HepG2 (cell line): ENCODE results near the gene MRO. TPM values are rescaled to one million over a fixed set of nuclear protein-coding genes. Genes with fewer than 3 reads are reported as not detected.

Experiments used
- ATAC-seq: fragments of 200-7000 bp; cut with Tn5 transposase; 3 replicates; pipeline ENCODE4 v1.9.1; 2020; ENCODE audit warnings: mild to moderate bottlenecking, moderate library complexity
- BruUV-seq: library from RNA; stranded (reverse); fragments of 400-500 nt; replicated peaks from 2 replicates; lab custom pipeline; 2021; lab: Mats Ljungman, UMichigan
- CTCF ChIA-PET: fragments of 300-600 bp; formaldehyde crosslinking; extraction: SDS; loops from one replicate; lab custom pipeline; 2021; ENCODE audit warnings: low total read pairs, inconsistent platforms, low intra/inter-chr PET ratio; lab: Yijun Ruan, JAX
- POLR2A ChIA-PET: fragments of 350-600 bp; sonication (Branson Sonifier 250); formaldehyde crosslinking; loops from one replicate; lab custom pipeline; 2020; ENCODE audit warnings: antibody characterized with exemption, inconsistent platforms; lab: Yijun Ruan, JAX
- DNase-seq: peaks from one replicate; pipeline ENCODE4 v3.0.0-alpha.2; 2015; ENCODE audit warnings: low spot score
- FAIRE-seq: peaks from 3 replicates; lab custom pipeline; 2011; peaks lifted over from hg19 to GRCh38; lab: Jason Lieb, UNC
- H2AFZ ChIP-seq: one replicate; pipeline ENCODE4 v1.6.1; 2011; ENCODE audit warnings: low read length, inconsistent platforms
- H3K27ac ChIP-seq: fragments of 300-600 bp; 3 replicates; pipeline ENCODE4 v1.8.0; 2011; ENCODE audit warnings: mixed run types, mild to moderate bottlenecking, mixed read lengths, low read length, inconsistent platforms; ENCODE audit not compliant: insufficient read depth; ENCODE audit errors: extremely low read length
- H3K27me3 ChIP-seq, 2 experiments: fragments of 200-600 bp in 1 of 2; 2 replicates in 1 of 2; 3 replicates in 1 of 2; pipeline versions ENCODE4 v1.6.0 to v1.8.0; 2011; ENCODE audit warnings: low read length in 2 of 2, mild to moderate bottlenecking in 2 of 2, moderate library complexity in 2 of 2, inconsistent platforms in 1 of 2; ENCODE audit not compliant: insufficient read depth in 2 of 2, control insufficient read depth in 1 of 2
- H3K36me3 ChIP-seq, 2 experiments: fragments of 200-600 bp in 1 of 2; replicated peaks in 1 of 2; 2 replicates in 1 of 2; 3 replicates in 1 of 2; pipeline versions ENCODE4 v1.5.1 to v1.8.0; 2011; ENCODE audit warnings: low read length in 2 of 2, inconsistent platforms in 1 of 2; ENCODE audit not compliant: insufficient read depth in 2 of 2, control insufficient read depth in 1 of 2
- H3K4me1 ChIP-seq: 2 replicates; pipeline ENCODE4 v1.5.1; 2012; ENCODE audit warnings: low read length, inconsistent platforms; ENCODE audit not compliant: insufficient read depth
- H3K4me2 ChIP-seq: 2 replicates; pipeline ENCODE4 v1.6.0; 2011; ENCODE audit warnings: low read depth, low read length, inconsistent platforms
- H3K4me3 ChIP-seq, 3 experiments: fragments of 200-600 bp in 1 of 3; sonication (generic), shearing (Covaris generic) in 1 of 3; replicated peaks in 1 of 3; 2 replicates each; pipeline ENCODE4 v1.5.1; 2011 to 2016; ENCODE audit warnings: low read length in 3 of 3, inconsistent platforms in 2 of 3, low read depth in 2 of 3, mild to moderate bottlenecking in 2 of 3, control low read depth in 1 of 3, mixed read lengths in 1 of 3; ENCODE audit not compliant: insufficient read depth in 1 of 3
- H3K79me2 ChIP-seq: one replicate; pipeline ENCODE4 v1.6.1; 2011; ENCODE audit warnings: low read length, inconsistent platforms; ENCODE audit not compliant: insufficient read depth
- H3K9ac ChIP-seq: 2 replicates; pipeline ENCODE4 v1.6.0; 2011; ENCODE audit warnings: mild to moderate bottlenecking, low read depth, low read length, inconsistent platforms; ENCODE audit not compliant: insufficient read depth
- H3K9me3 ChIP-seq: 2 replicates; pipeline ENCODE4 v1.5.1; 2012; ENCODE audit warnings: mild to moderate bottlenecking, low read length
- H4K20me1 ChIP-seq: 2 replicates; pipeline ENCODE4 v1.6.0; 2011; ENCODE audit warnings: inconsistent platforms, mild to moderate bottlenecking, low read length, moderate library complexity; ENCODE audit not compliant: insufficient read depth
- ASH2L ChIP-seq: fragments of 300-600, 200-600 bp; sonication (generic); IDR thresholded peaks from 2 replicates; pipeline ENCODE4 v1.7.0; 2017; ENCODE audit warnings: low read depth, mild to moderate bottlenecking, moderate library complexity, mixed read lengths, low read length; ENCODE audit not compliant: insufficient read length
- E2F1 ChIP-seq: sonication (generic); formaldehyde crosslinking; IDR thresholded peaks from 2 replicates; pipeline ENCODE4 v1.5.0; 2020; ENCODE audit warnings: missing genetic modification reagents
- IKZF1 ChIP-seq: fragments of 450-650 bp; IDR thresholded peaks from 2 replicates; pipeline ENCODE4 v1.7.1; 2016
- XBP1 ChIP-seq: sonication (generic); formaldehyde crosslinking; IDR thresholded peaks from 2 replicates; pipeline ENCODE4 v1.5.0; 2020; ENCODE audit warnings: missing genetic modification reagents
- ZBTB42 ChIP-seq: sonication (generic); formaldehyde crosslinking; IDR thresholded peaks from 2 replicates; pipeline ENCODE4 v1.5.0; 2020; ENCODE audit warnings: mild to moderate bottlenecking, missing genetic modification reagents
- ZNF598 ChIP-seq: sonication (generic); formaldehyde crosslinking; IDR thresholded peaks from 2 replicates; pipeline ENCODE4 v1.5.1; 2020; ENCODE audit warnings: mild to moderate bottlenecking, missing genetic modification reagents, borderline replicate concordance
- ZNF720 ChIP-seq: sonication (generic); formaldehyde crosslinking; IDR thresholded peaks from 2 replicates; pipeline ENCODE4 v1.4.0; 2020; ENCODE audit warnings: missing genetic modification reagents
- ZSCAN30 ChIP-seq: sonication (generic); formaldehyde crosslinking; IDR thresholded peaks from 2 replicates; pipeline ENCODE4 v1.5.0; 2020; ENCODE audit warnings: mild to moderate bottlenecking, missing genetic modification reagents
- WGBS: methylation state at CpG from one replicate; pipeline ENCODE4 v1.1.6; 2017; ENCODE audit warnings: low lambda C conversion rate; 5-methylcytosine and 5-hydroxymethylcytosine counted together
- in situ Hi-C: cut with HindIII; loops from 2 replicates; pipeline ENCODE4 v1.10.0; 2017; ENCODE audit warnings: low pct_unique_long_range_greater_than_20kb; ENCODE audit not compliant: extremely low pct_ligation_motif_present
- intact Hi-C: fragments of 100-400 bp; cut with micrococcal nuclease; formaldehyde crosslinking; loops from one replicate; pipeline ENCODE4 v1.10.0; 2022; ENCODE audit not compliant: unreplicated experiment
- polyA plus RNA-seq, 8 experiments: library from polyadenylated mRNA; depleted of rRNA in 3 of 8; stranded (reverse) in 7 of 8; unstranded in 1 of 8; fragments of >200 nt; fragmentation: Illumina TruSeq in 4 of 8; extraction: Trizol in 4 of 8; gene quantifications; 2 replicates each; pipeline versions ENCODE4 v1.2.1 to v1.2.3, GENCODE V29; 2011 to 2016; ENCODE audit warnings: low read depth in 4 of 8, missing spikeins in 1 of 8, mixed read lengths in 1 of 8; ENCODE audit not compliant: insufficient read depth in 1 of 8
- total RNA-seq, 5 experiments: library from RNA; depleted of rRNA; stranded (reverse); fragments of >200 nt; fragmentation: Illumina TruSeq; extraction: Trizol; gene quantifications; 2 replicates each; pipeline ENCODE4 v1.2.3, GENCODE V29; 2016; ENCODE audit warnings: low read depth in 1 of 5
- TF ChIP-seq, protein P1 (sequence below): IDR thresholded peaks from 2 replicates; pipeline ENCODE4 v1.6.1; 2016; ENCODE audit warnings: missing genetic modification reagents, missing compliant biosample characterization
- TF ChIP-seq, protein P2 (sequence below): sonication (generic); formaldehyde crosslinking; IDR thresholded peaks from 2 replicates; pipeline ENCODE4 v1.8.0; 2022; ENCODE audit warnings: mild to moderate bottlenecking, missing genetic modification reagents

The MRO gene
- total and polyA plus RNA-seq, 2 of the 13 experiments (the other 11 are each of a cell fraction or from before 2014, with no cell fraction given): not detected

DNA sequence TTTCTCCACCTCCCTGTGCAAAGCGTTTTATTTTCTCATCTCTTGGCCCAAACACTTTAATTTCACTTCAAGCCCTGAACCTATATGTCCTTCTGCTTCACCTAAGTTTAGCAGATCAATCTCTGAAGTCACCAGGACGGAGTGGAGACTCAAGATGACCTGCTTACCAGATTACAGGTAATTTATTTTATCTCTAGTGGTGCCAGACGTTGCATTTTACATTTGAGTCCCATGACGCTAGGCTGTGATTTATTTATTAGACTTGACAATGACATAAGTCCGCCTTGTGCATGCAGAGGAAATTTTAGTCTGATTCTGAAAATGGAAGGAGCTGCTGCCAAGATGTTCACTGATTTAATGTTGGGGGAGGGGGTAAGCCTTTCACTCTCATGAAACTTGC, 73.9 kb downstream of the MRO start:
- Histone ChIP-seq H3K79me2 (no peaks in the 10 kb centered on the region), H2AFZ (no peak overlapping the region), H3K27me3 (peaks cover 2 to 20% of the 10 kb centered on the region in 2 experiments; a peak in 2 of 5 replicates), H3K9ac (no peak overlapping the region), H3K4me1 (no peaks in the 10 kb centered on the region), H3K27ac (no peak overlapping the region), H3K9me3 (no peaks in the 10 kb centered on the region), H3K36me3 (no peaks in the 10 kb centered on the region), H3K4me3 (no peak overlapping the region), H3K4me2 (no peak overlapping the region), H4K20me1 (no peaks in the 10 kb centered on the region)
- ChIA-PET CTCF (no interaction called here), POLR2A (no interaction called here)
- 39% methylated on average over 5 of the region's 5 CpGs for WGBS
- ATAC-seq (no peak), DNase-seq (no peak), FAIRE-seq (no peak)
- BruUV-seq: no TSS peak
- TF ChIP-seq XBP1 (CRISPR knock-in tag) (no peak), ZSCAN30 (CRISPR knock-in tag) (no peak), ASH2L (no peak), ZBTB42 (CRISPR knock-in tag) (no peak), IKZF1 (no peak), ZNF720 (no peak), ZNF598 (no peak), E2F1 (no peak)
- TF ChIP-seq, protein P1, sequence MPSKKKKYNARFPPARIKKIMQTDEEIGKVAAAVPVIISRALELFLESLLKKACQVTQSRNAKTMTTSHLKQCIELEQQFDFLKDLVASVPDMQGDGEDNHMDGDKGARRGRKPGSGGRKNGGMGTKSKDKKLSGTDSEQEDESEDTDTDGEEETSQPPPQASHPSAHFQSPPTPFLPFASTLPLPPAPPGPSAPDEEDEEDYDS: no peak
- TF ChIP-seq, protein P2, sequence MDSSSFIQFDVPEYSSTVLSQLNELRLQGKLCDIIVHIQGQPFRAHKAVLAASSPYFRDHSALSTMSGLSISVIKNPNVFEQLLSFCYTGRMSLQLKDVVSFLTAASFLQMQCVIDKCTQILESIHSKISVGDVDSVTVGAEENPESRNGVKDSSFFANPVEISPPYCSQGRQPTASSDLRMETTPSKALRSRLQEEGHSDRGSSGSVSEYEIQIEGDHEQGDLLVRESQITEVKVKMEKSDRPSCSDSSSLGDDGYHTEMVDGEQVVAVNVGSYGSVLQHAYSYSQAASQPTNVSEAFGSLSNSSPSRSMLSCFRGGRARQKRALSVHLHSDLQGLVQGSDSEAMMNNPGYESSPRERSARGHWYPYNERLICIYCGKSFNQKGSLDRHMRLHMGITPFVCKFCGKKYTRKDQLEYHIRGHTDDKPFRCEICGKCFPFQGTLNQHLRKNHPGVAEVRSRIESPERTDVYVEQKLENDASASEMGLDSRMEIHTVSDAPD (CRISPR knock-in tag): no peak
- intact Hi-C loops (no loop called here), in situ Hi-C loops (no loop called here)

Other genes with a start within 250 kb of the MRO start
- gene ME2, start 59.1 kb upstream of the MRO start, total RNA-seq (2016; rRNA removed; fragmentation: Illumina TruSeq; extraction: Trizol): 20.6 and 28.2 TPM in 2 replicates
- gene ME2, start 59.1 kb upstream of the MRO start, polyA plus RNA-seq (2011; rRNA removed): 12.1 and 17.3 TPM in 2 replicates
- gene ELAC1, start 148.0 kb upstream of the MRO start, total RNA-seq (2016; rRNA removed; fragmentation: Illumina TruSeq; extraction: Trizol): 3.6 TPM in 2 replicates
- gene ELAC1, start 148.0 kb upstream of the MRO start, polyA plus RNA-seq (2011; rRNA removed): 1.3 and 1.9 TPM in 2 replicates
- 72.0 and 99.1 TPM in 2 replicates for gene SMAD4, start 210.2 kb upstream of the MRO start, total RNA-seq (2016; rRNA removed; fragmentation: Illumina TruSeq; extraction: Trizol)
- gene SMAD4, start 210.2 kb upstream of the MRO start, polyA plus RNA-seq (2011; rRNA removed): 53.8 and 70.2 TPM in 2 replicates